H1 (cell line): Measurements from ENCODE around the gene TARBP2. TPM values are rescaled to one million over a fixed set of nuclear protein-coding genes. Genes with fewer than 3 reads are reported as not detected.

Experiments
- CTCF ChIA-PET: fragments of 300-600 bp; sonication (Branson Sonifier 250); formaldehyde crosslinking; loops from one replicate; lab custom pipeline; 2021; ENCODE audit not compliant: partially characterized antibody; lab: Charles Lee
- POLR2A ChIA-PET: fragments of 300-600 bp; sonication (Branson Sonifier 250); formaldehyde crosslinking; loops from one replicate; lab custom pipeline; 2021; ENCODE audit warnings: inconsistent platforms; ENCODE audit not compliant: partially characterized antibody; lab: Charles Lee
- DNase-seq, 2 experiments: peaks; one replicate each; pipeline versions ENCODE4 v3.0.0 to v3.0.0-alpha.2; 2010 to 2022; ENCODE audit warnings: low spot score in 2 of 2, low read depth in 1 of 2, mixed read lengths in 1 of 2
- FAIRE-seq: peaks from 2 replicates; lab custom pipeline; 2011; peaks lifted over from hg19 to GRCh38; lab: Jason Lieb, UNC
- H2AFZ ChIP-seq: 2 replicates; pipeline ENCODE4 v1.8.1; 2012; ENCODE audit warnings: low read length, inconsistent platforms
- H2AK5ac ChIP-seq: 2 replicates; pipeline ENCODE4 v1.6.1; 2013; ENCODE audit warnings: low read depth, low read length
- H2BK120ac ChIP-seq: replicated peaks from 2 replicates; pipeline ENCODE3; 2013; ENCODE audit warnings: low read depth, low read length, inconsistent platforms
- H2BK12ac ChIP-seq: 2 replicates; pipeline ENCODE4 v1.6.1; 2013; ENCODE audit warnings: low read depth, low read length
- H2BK15ac ChIP-seq: 2 replicates; pipeline ENCODE4 v1.6.1; 2013; ENCODE audit warnings: low read length
- H2BK20ac ChIP-seq: 2 replicates; pipeline ENCODE4 v1.6.1; 2013; ENCODE audit warnings: low read length
- H2BK5ac ChIP-seq: 2 replicates; pipeline ENCODE4 v1.6.1; 2013; ENCODE audit warnings: low read depth, low read length
- H3K14ac ChIP-seq: 2 replicates; pipeline ENCODE4 v1.6.1; 2013; ENCODE audit warnings: inconsistent platforms; ENCODE audit not compliant: insufficient read length
- H3K18ac ChIP-seq: 2 replicates; pipeline ENCODE4 v1.6.1; 2013; ENCODE audit warnings: low read length; ENCODE audit errors: extremely low read depth
- H3K23ac ChIP-seq: 2 replicates; pipeline ENCODE4 v1.6.1; 2013; ENCODE audit warnings: inconsistent platforms; ENCODE audit not compliant: insufficient read length
- H3K23me2 ChIP-seq: 2 replicates; pipeline ENCODE4 v1.6.1; 2013; ENCODE audit warnings: low read depth, low read length
- H3K27ac ChIP-seq: 2 replicates; pipeline ENCODE4 v1.6.1; 2011; ENCODE audit warnings: low read depth, low read length, inconsistent platforms
- H3K27me3 ChIP-seq, 4 experiments: replicated peaks in 1 of 4; 1 replicate in 1 of 4; 2 replicates in 3 of 4; pipeline versions ENCODE4 v1.6.1 to v1.8.1; 2011 to 2013; ENCODE audit warnings: low read length in 3 of 4, mild to moderate bottlenecking in 3 of 4, inconsistent platforms in 2 of 4, mixed read lengths in 2 of 4, moderate library complexity in 1 of 4; ENCODE audit not compliant: control insufficient read depth in 3 of 4, insufficient read depth in 3 of 4; ENCODE audit errors: extremely low read depth in 1 of 4
- H3K36me3 ChIP-seq, 4 experiments: 2 replicates each; pipeline versions ENCODE4 v1.6.1 to v1.8.1; 2011 to 2013; ENCODE audit warnings: mild to moderate bottlenecking in 4 of 4, low read length in 3 of 4, moderate library complexity in 2 of 4, control low read depth in 1 of 4, inconsistent platforms in 1 of 4; ENCODE audit not compliant: insufficient read depth in 4 of 4, control insufficient read depth in 2 of 4
- H3K4ac ChIP-seq: replicated peaks from 2 replicates; pipeline ENCODE3; 2013; ENCODE audit warnings: low read length, low read depth, mixed read lengths, inconsistent platforms; ENCODE audit not compliant: insufficient read length
- H3K4me1 ChIP-seq, 4 experiments: replicated peaks in 1 of 4; 1 replicate in 1 of 4; 2 replicates in 3 of 4; pipeline versions ENCODE4 v1.6.1 to v1.8.1; 2011 to 2013; ENCODE audit warnings: low read length in 3 of 4, inconsistent platforms in 2 of 4, mixed read lengths in 1 of 4; ENCODE audit not compliant: insufficient read depth in 4 of 4, control insufficient read depth in 3 of 4
- H3K4me2 ChIP-seq, 2 experiments: 2 replicates each; pipeline versions ENCODE4 v1.6.1 to v1.8.1; 2011 to 2013; ENCODE audit warnings: low read depth in 2 of 2, low read length in 2 of 2, control low read depth in 1 of 2, inconsistent platforms in 1 of 2, mild to moderate bottlenecking in 1 of 2; ENCODE audit not compliant: insufficient read depth in 1 of 2
- H3K4me3 ChIP-seq, 4 experiments: fragments of 200-600, 300-600 bp in 1 of 4; sonication (generic), shearing (Covaris generic), sonication (Bioruptor Twin) in 1 of 4; 2 replicates each; pipeline versions ENCODE4 v1.5.1 to v1.8.1; 2011 to 2016; ENCODE audit warnings: low read length in 4 of 4, low read depth in 3 of 4, control low read depth in 2 of 4, inconsistent platforms in 2 of 4, mild to moderate bottlenecking in 2 of 4, mixed read lengths in 1 of 4, moderate library complexity in 1 of 4; ENCODE audit not compliant: insufficient read depth in 2 of 4; ENCODE audit errors: extremely low read depth in 1 of 4
- H3K56ac ChIP-seq: replicated peaks from 2 replicates; pipeline ENCODE3; 2013; ENCODE audit warnings: low read depth, mild to moderate bottlenecking, mixed read lengths, low read length, inconsistent platforms; ENCODE audit not compliant: insufficient read length
- H3K79me1 ChIP-seq: 2 replicates; pipeline ENCODE4 v1.6.1; 2013; ENCODE audit warnings: low read depth, low read length, control low read depth
- H3K79me2 ChIP-seq, 2 experiments: 2 replicates each; pipeline versions ENCODE4 v1.6.1 to v1.8.1; 2012 to 2013; ENCODE audit warnings: low read length in 2 of 2, mild to moderate bottlenecking in 2 of 2, inconsistent platforms in 1 of 2; ENCODE audit not compliant: insufficient read depth in 2 of 2, control insufficient read depth in 1 of 2
- H3K9ac ChIP-seq, 4 experiments: replicated peaks in 1 of 4; 1 replicate in 1 of 4; 2 replicates in 3 of 4; pipeline versions ENCODE4 v1.6.1 to v1.8.1; 2011 to 2013; ENCODE audit warnings: low read depth in 3 of 4, low read length in 3 of 4, control low read depth in 2 of 4, mild to moderate bottlenecking in 2 of 4, moderate library complexity in 2 of 4, inconsistent platforms in 1 of 4; ENCODE audit errors: extremely low read depth in 1 of 4
- H3K9me3 ChIP-seq, 2 experiments: 2 replicates each; pipeline versions ENCODE4 v1.6.1 to v1.8.1; 2012 to 2013; ENCODE audit warnings: mild to moderate bottlenecking in 2 of 2, moderate library complexity in 2 of 2, control low read depth in 1 of 2, inconsistent platforms in 1 of 2, low read depth in 1 of 2, low read length in 1 of 2, mixed read lengths in 1 of 2; ENCODE audit not compliant: insufficient read depth in 2 of 2
- H4K20me1 ChIP-seq, 2 experiments: replicated peaks in 1 of 2; 2 replicates each; pipeline versions ENCODE3 to v1.8.1; 2011 to 2013; ENCODE audit warnings: inconsistent platforms in 2 of 2, low read length in 2 of 2, mild to moderate bottlenecking in 1 of 2; ENCODE audit not compliant: insufficient read depth in 2 of 2, control insufficient read depth in 1 of 2
- H4K5ac ChIP-seq: 2 replicates; pipeline ENCODE4 v1.6.1; 2013; ENCODE audit warnings: low read length, low read depth, mixed read lengths, inconsistent platforms; ENCODE audit not compliant: insufficient read length
- H4K8ac ChIP-seq: 2 replicates; pipeline ENCODE4 v1.8.0; 2013; ENCODE audit warnings: mild to moderate bottlenecking, moderate library complexity, low read length, inconsistent platforms; ENCODE audit not compliant: insufficient read depth; ENCODE audit errors: extremely low read depth
- H4K91ac ChIP-seq: replicated peaks from 2 replicates; pipeline ENCODE3; 2013; ENCODE audit warnings: low read length, mixed read lengths, inconsistent platforms; ENCODE audit not compliant: insufficient read length
- BRCA1 ChIP-seq: IDR thresholded peaks from 2 replicates; pipeline ENCODE4 v1.6.1; 2012; ENCODE audit warnings: low read depth, low read length, improper control_type of control experiment
- POLR2A ChIP-seq, 2 experiments: IDR thresholded peaks; 1 replicate in 1 of 2; 2 replicates in 1 of 2; pipeline ENCODE4 v1.6.1; 2011; ENCODE audit warnings: low read depth in 2 of 2, low read length in 2 of 2, mild to moderate bottlenecking in 2 of 2; ENCODE audit errors: control extremely low read depth in 1 of 2
- POLR2AphosphoS5 ChIP-seq: IDR thresholded peaks from 2 replicates; pipeline ENCODE4 v1.6.1; 2011; ENCODE audit warnings: low read depth, low read length
- RXRA ChIP-seq: IDR thresholded peaks from 2 replicates; pipeline ENCODE4 v1.6.1; 2011; ENCODE audit warnings: low read depth, mild to moderate bottlenecking, low read length, moderate library complexity; ENCODE audit not compliant: insufficient read depth
- WGBS, 2 experiments: shearing (Covaris generic) in 1 of 2; methylation state at CpG; one replicate each; pipeline versions ENCODE4 v1.1.6 to v1.1.7; 2013 to 2015; ENCODE audit warnings: low lambda C conversion rate in 2 of 2, mixed read lengths in 2 of 2, inconsistent platforms in 1 of 2, low coverage in 1 of 2, missing lambda C conversion rate in 1 of 2; ENCODE audit not compliant: insufficient replicate concordance in 2 of 2, insufficient coverage in 1 of 2, insufficient read length in 1 of 2; ENCODE audit errors: extremely low coverage in 1 of 2, missing lambda C conversion rate in 1 of 2; 5-methylcytosine and 5-hydroxymethylcytosine counted together
- polyA plus RNA-seq, 7 experiments: library from polyadenylated mRNA; depleted of rRNA in 3 of 7; stranded (reverse) in 5 of 7; unstranded in 2 of 7; fragments of >200 nt in 5 of 7; fragments of 200-250 nt in 2 of 7; gene quantifications; 1 replicate in 5 of 7; 2 replicates in 1 of 7; 4 replicates in 1 of 7; pipeline versions ENCODE4 v1.2.1 to v1.2.3, GENCODE V29; 2011 to 2013; ENCODE audit warnings: missing spikeins in 2 of 7, mixed read lengths in 2 of 7
- total RNA-seq: library from RNA; stranded (reverse); fragmentation: NEBNext Ultra II Directional; extraction: Animal tissue kit (Norgen Biotek cat#: 25700); gene quantifications from 2 replicates; pipeline ENCODE4 v1.2.1, GENCODE V29; 2021

TARBP2 gene
- total and polyA plus RNA-seq, 2 of the 8 experiments (the other 6 are each of a cell fraction or from before 2014, with no cell fraction given) = 69.9 to 122 TPM

- TF ChIP-seq POLR2A (IDR thresholded peaks at IDR 0.05; ENCODE audit: control extremely low read depth in 1 of 2, low read depth in 2 of 2, low read length in 2 of 2) (peak in 1 of 2 experiments; percentile 32; a peak in 1 of 3 replicates), RXRA (no peak), POLR2AphosphoS5 (peak; percentile 36; the same call in 1 of the 2 replicates), BRCA1 (no peak)
- TF ChIP-seq, all 59 proteins: peak for 2
- H3K79me2 ChIP-seq = no peaks in the 10 kb centered on the region
- H2AFZ ChIP-seq = no peak overlapping the region
- H3K56ac ChIP-seq = no peak overlapping the region
- H3K14ac ChIP-seq = no peak overlapping the region
- no peak for DNase-seq
- H2BK15ac ChIP-seq = no peak overlapping the region
- H3K18ac ChIP-seq = no peak overlapping the region
- H2BK20ac ChIP-seq = no peak overlapping the region
- no peak overlapping the region for H2AK5ac ChIP-seq
- no peak overlapping the region for H3K9ac ChIP-seq
- no peak overlapping the region for H3K4me2 ChIP-seq
- H2BK5ac ChIP-seq = no peak overlapping the region
- no peak overlapping the region for H2BK120ac ChIP-seq
- no peak overlapping the region for H3K4me3 ChIP-seq
- CTCF ChIA-PET = interaction anchor here (1.0 to 6.7 kb wide), 6 partner anchors 10 to 135 kb away, joined by 3 to 51 read pairs (median 4); partner anchors contain the start of genes MAP3K12 and NPFF
- no peak for FAIRE-seq
- no peaks in the 10 kb centered on the region for H3K79me1 ChIP-seq
- POLR2A ChIA-PET = interaction anchor here (0.7 to 67.0 kb wide), 3 partner anchors 7 to 65 kb away, joined by 3 to 3397 read pairs (median 3397); partner anchors contain the start of genes MAP3K12, NPFF, PCBP2 and PRR13
- H4K5ac ChIP-seq = no peak overlapping the region
- peak overlapping the region; percentile 35; the same call in 1 of the 2 replicates for H4K8ac ChIP-seq
- peaks cover 2 to 40% (median 14%) of the 10 kb centered on the region in 4 experiments; a peak in 5 of 8 replicates for H3K36me3 ChIP-seq
- peaks cover 12 to 28% of the 10 kb centered on the region in 2 experiments for H4K20me1 ChIP-seq
- no peaks in the 10 kb centered on the region for H3K27me3 ChIP-seq
- H3K23ac ChIP-seq = no peak overlapping the region
- no peak overlapping the region for H3K4ac ChIP-seq
- H3K9me3 ChIP-seq = no peaks in the 10 kb centered on the region
- WGBS, 2 experiments = 84% methylated on average over 17 of the region's 17 CpGs; no CpG with 5 or more reads in 1 of the 2 experiments
- no peak overlapping the region for H2BK12ac ChIP-seq
- peaks cover 0 to 5% (median 0%) of the 10 kb centered on the region in 4 experiments; a peak in 2 of 7 replicates for H3K4me1 ChIP-seq
- H3K23me2 ChIP-seq = no peaks in the 10 kb centered on the region
- H3K27ac ChIP-seq = no peak overlapping the region
- H4K91ac ChIP-seq = no peak overlapping the region
Measured at GRCh38 chr12:53486736-53487487, 14.2 kb upstream of the TARBP2 start.
